ENCODE results near the gene SFT2D1.

Gene SFT2D1

DNA sequence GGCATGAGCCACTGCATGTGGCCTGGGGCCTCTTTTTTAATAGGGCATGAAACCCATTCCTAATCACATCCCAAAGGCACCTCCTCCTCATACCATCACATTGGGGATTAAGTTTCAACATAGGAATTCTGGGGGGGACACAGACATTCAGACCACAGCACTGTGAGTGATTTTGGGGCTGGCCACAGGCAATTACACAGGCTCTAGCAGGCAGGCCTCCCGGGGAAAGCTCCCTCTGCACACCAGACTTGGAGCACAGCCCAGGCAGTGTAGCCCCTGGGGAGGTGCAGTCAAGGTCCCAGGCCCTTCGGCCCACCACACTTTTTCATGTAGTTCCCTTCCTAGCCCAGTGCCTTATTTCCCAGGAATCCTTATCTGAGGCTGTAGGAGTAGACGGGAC is 5.5 kb downstream of the SFT2D1 start:
- no peak overlapping the region for H2AFZ ChIP-seq (ENCODE audit: low read length)
- H3K27ac ChIP-seq (ENCODE audit: low read length): no peak overlapping the region
- peaks cover 68% of the 10 kb centered on the region for H3K79me2 ChIP-seq (ENCODE audit: low read length)
- no peaks in the 10 kb centered on the region for H3K9me2 ChIP-seq (replicated peaks; ENCODE audit: insufficient read depth, low read length)
- no peaks in the 10 kb centered on the region for H3K9me3 ChIP-seq (replicated peaks; ENCODE audit: insufficient read depth, low read length)
- H3K36me3 ChIP-seq (replicated peaks; ENCODE audit: insufficient read depth, low read length): no peaks in the 10 kb centered on the region
- no peak for DNase-seq
- H3K4me2 ChIP-seq (ENCODE audit: low read depth, low read length): no peak overlapping the region
- H3K4me1 ChIP-seq (ENCODE audit: low read length): peaks cover 17% of the 10 kb centered on the region
- no peaks in the 10 kb centered on the region for H3K27me3 ChIP-seq (replicated peaks; ENCODE audit: insufficient read depth, low read length)
- H3K9ac ChIP-seq (ENCODE audit: low read length): no peak overlapping the region
- H3K4me3 ChIP-seq (ENCODE audit: low read length): no peak overlapping the region
- TF ChIP-seq EZH2phosphoT487 (IDR thresholded peaks at IDR 0.05; ENCODE audit: low read length): no peak
- TF ChIP-seq, protein P1, sequence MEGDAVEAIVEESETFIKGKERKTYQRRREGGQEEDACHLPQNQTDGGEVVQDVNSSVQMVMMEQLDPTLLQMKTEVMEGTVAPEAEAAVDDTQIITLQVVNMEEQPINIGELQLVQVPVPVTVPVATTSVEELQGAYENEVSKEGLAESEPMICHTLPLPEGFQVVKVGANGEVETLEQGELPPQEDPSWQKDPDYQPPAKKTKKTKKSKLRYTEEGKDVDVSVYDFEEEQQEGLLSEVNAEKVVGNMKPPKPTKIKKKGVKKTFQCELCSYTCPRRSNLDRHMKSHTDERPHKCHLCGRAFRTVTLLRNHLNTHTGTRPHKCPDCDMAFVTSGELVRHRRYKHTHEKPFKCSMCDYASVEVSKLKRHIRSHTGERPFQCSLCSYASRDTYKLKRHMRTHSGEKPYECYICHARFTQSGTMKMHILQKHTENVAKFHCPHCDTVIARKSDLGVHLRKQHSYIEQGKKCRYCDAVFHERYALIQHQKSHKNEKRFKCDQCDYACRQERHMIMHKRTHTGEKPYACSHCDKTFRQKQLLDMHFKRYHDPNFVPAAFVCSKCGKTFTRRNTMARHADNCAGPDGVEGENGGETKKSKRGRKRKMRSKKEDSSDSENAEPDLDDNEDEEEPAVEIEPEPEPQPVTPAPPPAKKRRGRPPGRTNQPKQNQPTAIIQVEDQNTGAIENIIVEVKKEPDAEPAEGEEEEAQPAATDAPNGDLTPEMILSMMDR (IDR thresholded peaks at IDR 0.05; ENCODE audit: low read length): no peak
- TF ChIP-seq EZH2 (optimal IDR thresholded peaks at IDR 0.05; ENCODE audit: low read depth, low read length): no peak
- H3F3A ChIP-seq (ENCODE audit: insufficient read depth, low read length): 0 out of 2 replicates have a peak, but pooled peaks cover 4% of the 10 kb centered on the region
- H4K20me1 ChIP-seq (ENCODE audit: insufficient read depth, low read length): no peaks in the 10 kb centered on the region

DNA sequence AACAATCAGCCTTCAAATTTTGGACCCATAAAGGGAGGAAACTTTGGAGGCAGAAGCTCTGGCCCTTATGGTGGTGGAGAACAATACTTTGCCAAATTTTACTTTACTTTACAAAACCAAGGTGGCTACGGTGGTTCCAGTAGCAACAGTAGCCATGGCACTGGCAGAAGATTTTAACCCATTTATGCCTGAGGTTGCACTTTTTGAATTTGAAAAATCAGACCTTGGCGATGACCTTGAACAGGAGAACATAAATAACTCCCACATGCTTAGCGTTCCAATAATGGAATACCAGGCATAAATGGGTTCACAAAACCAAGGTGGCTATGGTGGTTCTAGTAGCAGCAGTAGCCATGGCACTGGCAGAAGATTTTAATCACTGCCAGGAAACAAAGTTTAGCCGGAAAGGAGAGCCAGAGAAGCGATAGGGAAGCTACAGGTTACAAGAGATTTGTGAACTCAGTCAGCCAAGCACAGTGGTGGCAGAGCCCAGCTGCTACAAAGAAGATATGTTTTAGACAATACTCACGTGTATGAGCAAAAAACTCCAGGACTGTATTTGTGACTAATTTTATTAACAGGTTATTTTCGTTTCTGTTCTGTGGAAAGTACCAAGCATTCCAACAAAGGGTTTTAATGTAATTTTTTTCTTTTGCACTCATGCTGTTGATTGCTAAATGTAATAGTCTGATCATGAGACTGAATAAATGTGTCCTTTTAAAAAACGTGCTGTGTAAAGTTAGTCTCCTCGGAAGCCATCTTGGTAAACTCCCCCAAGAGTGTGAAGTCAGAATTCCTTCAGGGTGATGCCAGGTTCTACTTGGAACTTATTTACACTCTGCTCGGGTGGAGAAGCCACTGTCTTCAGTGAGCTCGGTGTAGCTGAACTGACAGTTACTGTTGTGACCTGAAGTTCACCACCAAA is 6.7 kb downstream of the SFT2D1 start:
- H2AFZ ChIP-seq (ENCODE audit: low read length): no peak overlapping the region
- H4K20me1 ChIP-seq (ENCODE audit: insufficient read depth, low read length): no peaks in the 10 kb centered on the region
- H3K4me1 ChIP-seq (ENCODE audit: low read length): peaks cover 17% of the 10 kb centered on the region
- no peak overlapping the region for H3K4me3 ChIP-seq (ENCODE audit: low read length)
- no peak overlapping the region for H3K9ac ChIP-seq (ENCODE audit: low read length)
- no peaks in the 10 kb centered on the region for H3K36me3 ChIP-seq (replicated peaks; ENCODE audit: insufficient read depth, low read length)
- H3K27ac ChIP-seq (ENCODE audit: low read length): no peak overlapping the region
- 0 out of 2 replicates have a peak, but pooled peaks cover 4% of the 10 kb centered on the region for H3F3A ChIP-seq (ENCODE audit: insufficient read depth, low read length)
- no peaks in the 10 kb centered on the region for H3K9me2 ChIP-seq (replicated peaks; ENCODE audit: insufficient read depth, low read length)
- peaks cover 66% of the 10 kb centered on the region for H3K79me2 ChIP-seq (ENCODE audit: low read length)
- TF ChIP-seq, protein P1 (IDR thresholded peaks at IDR 0.05; ENCODE audit: low read length): no peak
- TF ChIP-seq EZH2 (optimal IDR thresholded peaks at IDR 0.05; ENCODE audit: low read depth, low read length) (no peak), EZH2phosphoT487 (IDR thresholded peaks at IDR 0.05; ENCODE audit: low read length) (no peak)
- H3K27me3 ChIP-seq (replicated peaks; ENCODE audit: insufficient read depth, low read length): no peaks in the 10 kb centered on the region
- no peaks in the 10 kb centered on the region for H3K9me3 ChIP-seq (replicated peaks; ENCODE audit: insufficient read depth, low read length)
- DNase-seq: no peak
- no peak overlapping the region for H3K4me2 ChIP-seq (ENCODE audit: low read depth, low read length)

DNA sequence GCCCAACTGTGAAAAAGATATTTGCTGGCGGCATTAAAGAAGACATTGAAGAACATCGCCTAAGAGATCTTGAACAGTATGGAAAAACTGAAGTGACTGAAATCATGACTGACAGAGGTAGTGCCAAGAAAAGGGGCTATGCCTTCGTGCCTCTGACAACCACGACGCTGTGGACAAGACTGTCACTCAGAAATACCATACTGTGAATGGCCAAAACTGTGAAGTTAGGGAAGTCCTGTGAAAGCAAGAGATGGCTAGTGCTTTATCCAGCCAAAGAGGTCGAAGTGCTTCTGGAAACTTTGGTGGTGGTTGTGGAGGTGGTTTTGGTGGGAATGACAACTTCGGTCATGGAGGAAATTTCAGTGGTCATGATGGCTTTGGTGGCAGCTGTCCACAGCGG is 7.5 kb downstream of the SFT2D1 start:
- no peak for DNase-seq
- Histone ChIP-seq H3K9ac (ENCODE audit: low read length) (no peak overlapping the region), H3K4me2 (ENCODE audit: low read depth, low read length) (no peak overlapping the region), H3K79me2 (ENCODE audit: low read length) (peaks cover 59% of the 10 kb centered on the region), H3K4me1 (ENCODE audit: low read length) (peaks cover 17% of the 10 kb centered on the region), H2AFZ (ENCODE audit: low read length) (no peak overlapping the region), H3K27ac (ENCODE audit: low read length) (no peak overlapping the region), H3K9me2 (replicated peaks; ENCODE audit: insufficient read depth, low read length) (no peaks in the 10 kb centered on the region), H3F3A (ENCODE audit: insufficient read depth, low read length) (0 out of 2 replicates have a peak, but pooled peaks cover 4% of the 10 kb centered on the region), H3K27me3 (replicated peaks; ENCODE audit: insufficient read depth, low read length) (no peaks in the 10 kb centered on the region), H3K4me3 (ENCODE audit: low read length) (no peak overlapping the region), H3K36me3 (replicated peaks; ENCODE audit: insufficient read depth, low read length) (no peaks in the 10 kb centered on the region), H4K20me1 (ENCODE audit: insufficient read depth, low read length) (no peaks in the 10 kb centered on the region), H3K9me3 (replicated peaks; ENCODE audit: insufficient read depth, low read length) (no peaks in the 10 kb centered on the region)
- TF ChIP-seq EZH2phosphoT487 (IDR thresholded peaks at IDR 0.05; ENCODE audit: low read length) (no peak), EZH2 (optimal IDR thresholded peaks at IDR 0.05; ENCODE audit: low read depth, low read length) (no peak)
- TF ChIP-seq, protein P1 (IDR thresholded peaks at IDR 0.05; ENCODE audit: low read length): no peak
